Stimulated activated CD4-positive, alpha-beta T cell treated with anti-CD3 and anti-CD28 coated beads, Interleukin-12 subunit alpha, Interleukin-12 subunit beta, amount 100 ng/mL, for 48 hours (primary cell): ENCODE results near the gene PPP1R7.
"Not testable (repeated sequence)": the region's sequence is repeated elsewhere in the genome, so short reads cannot be mapped to it uniquely, and the experiment has no call there.

Experiments
- DNase-seq, 3 donors: peaks; one replicate each; pipeline ENCODE4 v3.0.0-alpha.2; 2020; ENCODE audit warnings: low read depth in 2 of 3, low spot score in 1 of 3

The PPP1R7 gene

GRCh38 chr2:241149925-241150659 lies at the start of gene PPP1R7:
Gene PPP1R7 (plus strand): TSS chr2:241150467. CDS start chr2:241150496, 29 bp downstream.
- peak; percentile 86 to 94 (median 93) for DNase-seq

- DNase-seq: peak; percentile 80 to 86 (median 84)
These were observed 47.9 kb upstream of the PPP1R7 start, which contains the start of gene MTERF4 for GRCh38 chr2:241102239-241102803. Gene MTERF4 (minus strand): TSS chr2:241102287. CDS start chr2:241102273, 14 bp downstream.

- DNase-seq: no peak
These were observed 47.1 kb upstream of the PPP1R7 start for GRCh38 chr2:241103176-241103595.

- not testable (repeated sequence) for DNase-seq
These were observed 45.7 kb upstream of the PPP1R7 start for GRCh38 chr2:241104611-241105010.

- DNase-seq: no peak
These were observed 44.6 kb upstream of the PPP1R7 start for GRCh38 chr2:241105641-241106040.

- no peak for DNase-seq
These were observed 43.1 kb upstream of the PPP1R7 start for GRCh38 chr2:241107031-241107783.

- DNase-seq: no peak
These were observed 41.7 kb upstream of the PPP1R7 start for GRCh38 chr2:241108271-241109209.

- DNase-seq: no peak
These were observed 40.8 kb upstream of the PPP1R7 start for GRCh38 chr2:241109210-241110088.

GRCh38 chr2:241110089-241110606 lies 40.1 kb upstream of the PPP1R7 start:
- no peak for DNase-seq

- no peak for DNase-seq
These were observed 39.4 kb upstream of the PPP1R7 start for GRCh38 chr2:241110607-241111439.

GRCh38 chr2:241111440-241111805 lies 38.8 kb upstream of the PPP1R7 start:
- no peak for DNase-seq

- no peak for DNase-seq
These were observed 38.2 kb upstream of the PPP1R7 start for GRCh38 chr2:241112046-241112445.

- DNase-seq: peak in 1 of 3 donors; percentile 28
These were observed 37.7 kb upstream of the PPP1R7 start for GRCh38 chr2:241112592-241112991.

GRCh38 chr2:241114836-241115235 lies 35.4 kb upstream of the PPP1R7 start:
- DNase-seq: no peak

GRCh38 chr2:241115361-241115760 lies 34.9 kb upstream of the PPP1R7 start:
- no peak for DNase-seq

- DNase-seq: no peak
These were observed 33.4 kb upstream of the PPP1R7 start for GRCh38 chr2:241116606-241117560.

- no peak for DNase-seq
These were observed 31.3 kb upstream of the PPP1R7 start for GRCh38 chr2:241118737-241119505.
